ENCODE results near the gene SFTA2. TPM values are rescaled to one million over a fixed set of nuclear protein-coding genes. Genes with fewer than 3 reads are reported as not detected.

Gene SFTA2
- polyA plus RNA-seq, 1 of the 3 experiments (the other 2 are of a cell fraction): not detected

GRCh38 chr6:30922447-30922852 lies 9.5 kb downstream of the SFTA2 start:
- H3K4me3 ChIP-seq (ENCODE audit: low read depth in 2 of 2, low read length in 1 of 2): no peak overlapping the region
- no peak for DNase-seq
- no peak overlapping the region for H3K4me2 ChIP-seq
- H3K9me3 ChIP-seq: no peaks in the 10 kb centered on the region
- H3K27ac ChIP-seq (ENCODE audit: low read depth in 2 of 2, low read length in 1 of 2): no peak overlapping the region
- no peaks in the 10 kb centered on the region for H3K79me2 ChIP-seq (ENCODE audit: insufficient read depth)
- no peaks in the 10 kb centered on the region for H3K27me3 ChIP-seq (ENCODE audit: insufficient read depth)
- POLR2A ChIA-PET: no interaction called here
- no peaks in the 10 kb centered on the region for H3K9me2 ChIP-seq
- peaks cover 19 to 45% of the 10 kb centered on the region in 2 experiments for H3K36me3 ChIP-seq (replicated peaks in 1 of 2; ENCODE audit: control insufficient read depth in 1 of 2, insufficient read depth in 2 of 2, low read length in 1 of 2)
- H3K9ac ChIP-seq: no peak overlapping the region
- no peaks in the 10 kb centered on the region for H4K20me1 ChIP-seq (ENCODE audit: insufficient read depth)
- 0 out of 2 replicates have a peak, but pooled peaks have one; percentile 14 for TF ChIP-seq FOSL2 (IDR thresholded peaks at IDR 0.05; ENCODE audit: borderline replicate concordance, low read depth)
- no peak for TF ChIP-seq GATA2 (CRISPR knock-in tag; IDR thresholded peaks at IDR 0.05)
- TF ChIP-seq IRF3 (IDR thresholded peaks at IDR 0.05; ENCODE audit: low read depth, low read length): no peak
- TF ChIP-seq CHD2 (IDR thresholded peaks at IDR 0.05; ENCODE audit: low read length, partially characterized antibody): no peak
- TF ChIP-seq, protein P1, sequence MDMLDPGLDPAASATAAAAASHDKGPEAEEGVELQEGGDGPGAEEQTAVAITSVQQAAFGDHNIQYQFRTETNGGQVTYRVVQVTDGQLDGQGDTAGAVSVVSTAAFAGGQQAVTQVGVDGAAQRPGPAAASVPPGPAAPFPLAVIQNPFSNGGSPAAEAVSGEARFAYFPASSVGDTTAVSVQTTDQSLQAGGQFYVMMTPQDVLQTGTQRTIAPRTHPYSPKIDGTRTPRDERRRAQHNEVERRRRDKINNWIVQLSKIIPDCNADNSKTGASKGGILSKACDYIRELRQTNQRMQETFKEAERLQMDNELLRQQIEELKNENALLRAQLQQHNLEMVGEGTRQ (IDR thresholded peaks at IDR 0.05; ENCODE audit: borderline replicate concordance, low read depth, low read length): no peak
- H2AFZ ChIP-seq (ENCODE audit: low read depth): no peak overlapping the region
- H3F3A ChIP-seq (replicated peaks; ENCODE audit: insufficient read depth): no peaks in the 10 kb centered on the region
- CTCF ChIA-PET: interaction anchor here (1.1 kb wide), 1 partner anchor 15 kb away, joined by 3 read pairs; no protein-coding TSS in a partner anchor
- 75% methylated on average over 7 of the region's 7 CpGs for WGBS (ENCODE audit: low lambda C conversion rate)
- H3K4me1 ChIP-seq (ENCODE audit: control insufficient read depth in 1 of 2, insufficient read depth in 2 of 2, low read depth in 1 of 2, low read length in 1 of 2): no peaks in the 10 kb centered on the region

DNA sequence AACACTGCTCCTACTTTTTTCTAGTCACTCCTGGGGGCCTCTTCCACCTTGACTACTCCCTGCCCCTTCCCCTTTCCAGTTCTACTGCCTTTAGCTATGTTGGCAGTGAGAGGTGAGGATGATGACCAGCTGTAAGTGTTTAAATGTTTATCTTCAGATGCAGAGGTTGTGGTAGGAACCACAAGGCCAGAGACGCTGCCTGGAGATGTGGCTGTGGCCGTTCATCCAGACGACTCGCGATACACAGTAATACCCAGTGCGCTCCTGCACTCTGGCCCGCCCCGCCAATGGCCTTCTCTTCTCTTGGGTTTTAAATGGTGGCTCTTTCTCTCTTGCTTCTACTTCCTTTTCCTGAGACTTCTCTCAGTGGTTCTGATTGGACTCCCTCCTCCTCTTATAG lies 13.3 kb downstream of the SFTA2 start:
- Histone ChIP-seq H3K9ac (no peak overlapping the region), H3K4me2 (no peak overlapping the region), H3K9me3 (no peaks in the 10 kb centered on the region), H3K36me3 (replicated peaks in 1 of 2; ENCODE audit: control insufficient read depth in 1 of 2, insufficient read depth in 2 of 2, low read length in 1 of 2) (peaks cover 15 to 33% of the 10 kb centered on the region in 2 experiments), H3K4me3 (ENCODE audit: low read depth in 2 of 2, low read length in 1 of 2) (no peak overlapping the region), H3K27ac (ENCODE audit: low read depth in 2 of 2, low read length in 1 of 2) (no peak overlapping the region), H3K9me2 (no peaks in the 10 kb centered on the region), H3F3A (replicated peaks; ENCODE audit: insufficient read depth) (no peaks in the 10 kb centered on the region), H3K79me2 (ENCODE audit: insufficient read depth) (no peaks in the 10 kb centered on the region), H4K20me1 (ENCODE audit: insufficient read depth) (no peaks in the 10 kb centered on the region), H2AFZ (ENCODE audit: low read depth) (no peak overlapping the region), H3K27me3 (ENCODE audit: insufficient read depth) (no peaks in the 10 kb centered on the region), H3K4me1 (ENCODE audit: control insufficient read depth in 1 of 2, insufficient read depth in 2 of 2, low read depth in 1 of 2, low read length in 1 of 2) (peaks cover 9 to 16% of the 10 kb centered on the region in 2 experiments; a peak in 3 of 4 replicates)
- CTCF ChIA-PET: interaction anchor here (0.6 to 7.2 kb wide), 7 partner anchors 20 to 169 kb away, joined by 3 to 86 read pairs (median 3); no protein-coding TSS in a partner anchor
- POLR2A ChIA-PET: interaction anchor here (0.7 kb wide), 1 partner anchor 24 kb away, joined by 3 read pairs; no protein-coding TSS in a partner anchor
- WGBS (ENCODE audit: low lambda C conversion rate): 97% methylated on average over 8 of the region's 8 CpGs
- DNase-seq: no peak
- TF ChIP-seq FOXM1 (IDR thresholded peaks at IDR 0.05; ENCODE audit: low read depth) (no peak), EZH2phosphoT487 (IDR thresholded peaks at IDR 0.05; ENCODE audit: borderline replicate concordance, low read depth) (no peak), TAF1 (IDR thresholded peaks at IDR 0.05; ENCODE audit: borderline replicate concordance, low read depth, low read length) (no peak), TEAD4 (IDR thresholded peaks at IDR 0.05; ENCODE audit: borderline replicate concordance, insufficient read depth) (no peak), TCF12 (IDR thresholded peaks at IDR 0.05) (no peak), REST (IDR thresholded peaks at IDR 0.05; ENCODE audit: low read depth, low read length) (no peak), RXRA (IDR thresholded peaks at IDR 0.05; ENCODE audit: borderline replicate concordance, low read depth) (no peak), JUND (IDR thresholded peaks at IDR 0.05) (no peak), USF1 (IDR thresholded peaks at IDR 0.05; ENCODE audit: borderline replicate concordance, low read depth) (no peak), GATA2 (CRISPR knock-in tag; IDR thresholded peaks at IDR 0.05) (no peak), CTCF (IDR thresholded peaks at IDR 0.05) (no peak)
- TF ChIP-seq, protein P2, sequence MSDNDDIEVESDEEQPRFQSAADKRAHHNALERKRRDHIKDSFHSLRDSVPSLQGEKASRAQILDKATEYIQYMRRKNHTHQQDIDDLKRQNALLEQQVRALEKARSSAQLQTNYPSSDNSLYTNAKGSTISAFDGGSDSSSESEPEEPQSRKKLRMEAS (IDR thresholded peaks at IDR 0.05; ENCODE audit: low read depth): no peak
